Measurements from ENCODE around the gene OPRD1.
"Not testable (repeated sequence)": the region's sequence is repeated elsewhere in the genome, so short reads cannot be mapped to it uniquely, and the experiment has no call there.

OPRD1 gene

DNA sequence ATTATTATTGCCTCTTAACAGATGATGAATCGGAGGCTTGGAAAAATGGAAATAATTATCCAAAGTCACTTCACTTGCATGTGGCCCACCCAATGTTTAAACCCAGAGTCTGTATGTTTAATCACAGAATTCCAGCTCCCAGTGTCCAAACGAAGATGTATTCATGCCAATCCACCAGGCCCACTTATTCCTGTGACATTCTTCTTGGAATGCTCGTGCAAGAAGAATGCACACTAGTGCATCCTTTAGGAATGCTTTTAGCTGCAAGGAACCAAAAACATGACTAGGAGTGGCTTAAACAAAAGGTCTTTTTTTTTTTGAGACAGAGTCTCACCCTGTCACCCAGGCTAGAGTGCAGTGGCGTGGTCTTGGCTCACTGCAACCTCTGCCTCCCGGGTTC is 8.9 kb upstream of the OPRD1 start:
- no peak for DNase-seq

DNA sequence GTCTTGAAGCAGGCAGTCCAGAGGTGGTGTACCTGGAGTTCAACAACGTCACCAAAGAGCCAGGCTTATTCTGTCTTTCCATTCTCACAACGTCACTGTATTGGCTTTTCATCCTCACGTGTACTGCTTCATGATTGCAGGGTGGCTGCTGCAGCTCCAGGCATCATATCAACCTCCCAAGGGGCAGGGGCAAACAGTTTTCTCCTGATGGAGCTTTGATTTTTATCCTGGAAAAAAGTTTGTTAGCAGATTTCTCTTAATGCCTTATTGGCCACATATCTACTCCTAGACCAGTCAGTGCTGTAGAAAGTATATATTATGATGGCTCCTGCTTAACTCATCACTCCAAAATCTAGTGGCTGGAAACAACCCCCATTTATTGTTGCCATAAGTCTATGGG is 8.3 kb upstream of the OPRD1 start:
- no peak for DNase-seq

DNA sequence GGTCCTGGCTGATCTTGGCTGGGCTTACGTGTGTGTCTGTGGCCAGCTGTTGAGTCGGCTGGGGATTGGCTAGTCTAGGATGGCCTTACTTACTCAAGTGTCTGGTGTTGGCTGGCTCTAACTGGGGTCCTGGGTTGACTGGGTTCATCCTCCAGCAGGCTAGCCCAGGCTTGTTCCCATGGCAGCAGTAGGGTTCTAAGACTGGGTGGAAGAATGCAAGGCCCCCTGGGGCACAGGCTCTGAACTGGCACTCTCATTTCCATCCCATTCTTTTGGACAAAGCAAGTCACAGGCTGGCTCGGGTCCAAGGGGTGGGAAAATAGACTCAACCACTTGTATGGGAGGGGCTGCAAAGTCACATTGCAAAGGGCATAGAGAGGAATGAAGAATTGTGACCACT is 7.9 kb upstream of the OPRD1 start:
- no peak for DNase-seq

DNA sequence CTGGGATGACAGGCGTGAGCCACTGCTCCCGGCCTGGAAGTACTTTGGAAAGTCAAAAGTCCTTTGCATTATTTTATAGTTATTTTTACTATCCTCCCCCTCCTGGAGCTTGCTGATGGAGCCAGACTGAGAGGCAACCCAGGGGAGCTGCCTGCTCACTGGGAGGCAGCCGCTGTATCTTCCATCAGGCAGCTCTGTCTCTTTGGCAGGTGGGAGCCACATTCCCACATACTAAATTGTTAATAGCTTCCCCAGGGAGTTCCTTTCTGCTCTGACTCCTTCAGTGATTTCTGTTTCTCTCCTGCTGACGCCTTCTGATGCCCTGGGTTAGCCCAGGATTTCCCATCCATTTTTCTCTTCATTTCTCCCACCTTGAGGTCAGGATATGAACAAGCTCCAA is 4.9 kb upstream of the OPRD1 start:
- DNase-seq: no peak

DNA sequence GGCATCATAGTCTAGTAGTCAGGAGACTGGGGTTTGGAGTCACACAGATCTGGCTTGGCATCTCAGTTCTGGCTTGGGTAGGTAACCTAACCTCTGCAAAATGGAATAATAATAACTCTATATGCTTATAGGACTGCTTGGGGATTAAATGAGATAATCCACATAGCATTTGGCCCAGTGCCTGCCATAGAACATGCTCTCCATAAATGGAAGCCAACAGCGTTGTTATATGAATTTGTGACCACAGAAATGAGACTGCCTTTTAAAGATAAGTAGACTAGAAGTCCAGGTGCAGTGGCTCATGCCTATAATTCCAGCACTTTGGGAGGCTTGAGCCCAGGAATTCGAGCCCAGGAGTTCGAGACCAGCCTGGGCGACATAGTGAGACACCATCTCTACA is 4.0 kb upstream of the OPRD1 start:
- no peak for DNase-seq

DNA sequence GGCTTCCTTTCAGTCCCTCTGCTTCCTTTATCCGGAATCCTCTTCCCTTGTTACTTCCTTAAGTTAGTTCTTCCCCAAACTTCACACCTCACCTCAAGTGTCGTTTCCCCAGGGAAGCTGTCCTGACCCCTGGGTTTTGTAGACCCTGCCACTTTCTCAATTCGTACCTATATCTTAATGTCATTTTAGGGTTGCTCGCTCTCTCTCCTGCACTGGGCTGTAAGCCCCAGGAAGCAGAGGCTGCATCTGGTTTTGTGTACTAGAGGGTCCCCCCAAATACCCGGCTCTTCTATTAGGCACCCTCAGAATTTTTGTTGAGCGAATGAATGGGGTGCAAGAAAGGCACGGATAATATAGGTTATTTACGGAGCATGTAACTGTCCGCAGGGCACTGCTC is 603 bp upstream of the OPRD1 start:
- no peak for DNase-seq

DNA sequence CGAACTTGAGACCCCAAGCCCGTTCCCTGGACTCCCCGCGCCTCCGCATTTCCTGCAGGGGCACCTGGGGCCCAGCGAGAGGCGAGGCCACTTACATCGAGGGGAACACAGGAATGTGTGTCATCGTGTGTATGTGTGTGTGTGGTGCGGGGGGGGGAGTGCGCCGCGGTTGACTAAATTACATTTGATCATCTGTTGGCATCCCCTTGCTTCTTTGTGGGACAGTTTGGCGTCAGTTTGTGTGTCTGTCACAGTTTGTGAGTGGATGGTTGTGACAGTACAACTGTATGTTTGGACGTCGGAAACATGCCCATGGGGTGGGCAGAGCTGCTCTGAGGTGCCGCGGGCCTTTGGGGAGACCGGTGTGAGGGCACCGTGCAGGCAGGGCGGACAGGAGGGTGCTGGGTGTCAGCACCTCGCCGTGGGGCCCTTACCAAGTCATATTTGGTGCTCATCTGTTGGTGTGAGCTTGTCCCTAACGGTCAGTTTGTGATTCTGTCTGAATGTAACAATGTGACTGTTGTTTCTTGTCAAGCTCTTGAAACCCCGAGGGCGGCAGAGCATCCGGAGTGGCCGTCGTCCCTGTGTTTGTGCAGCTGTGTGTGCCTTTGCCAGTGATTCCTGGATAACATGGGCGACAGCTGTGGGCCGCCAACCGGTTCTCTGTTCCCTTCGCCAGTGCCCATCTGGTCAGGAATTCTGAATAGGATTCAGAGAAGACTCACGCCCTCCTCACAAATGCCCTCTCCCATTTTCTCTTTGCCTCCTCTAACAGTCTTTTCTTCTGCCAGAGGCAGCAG is 899 bp downstream of the OPRD1 start:
- DNase-seq: no peak

DNA sequence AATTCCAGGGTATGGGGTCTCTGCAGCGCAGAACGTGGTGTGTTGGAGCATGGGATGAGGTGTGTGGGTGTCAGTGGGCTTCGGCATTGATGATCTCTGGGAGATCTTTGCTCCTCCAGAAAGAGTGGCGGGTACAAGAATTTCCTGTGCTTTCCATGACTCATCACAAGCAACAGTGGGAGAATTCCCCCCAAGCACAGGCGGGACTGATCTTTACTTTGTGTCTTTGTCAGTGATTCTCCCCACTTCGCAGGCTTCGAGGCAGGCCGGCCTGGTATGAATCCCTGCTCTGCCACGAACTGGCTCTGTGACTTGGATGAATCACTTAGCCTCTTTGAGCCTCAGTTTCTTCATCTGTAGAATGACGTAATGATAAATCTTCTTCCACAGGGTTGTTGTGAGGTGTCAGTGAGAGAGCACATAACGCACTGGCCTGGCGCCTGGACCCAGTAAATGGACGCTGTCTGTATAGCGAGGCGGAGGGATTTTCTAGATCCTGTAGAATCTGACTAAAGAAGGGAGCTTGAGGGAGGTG is 2.0 kb downstream of the OPRD1 start:
- DNase-seq: no peak

DNA sequence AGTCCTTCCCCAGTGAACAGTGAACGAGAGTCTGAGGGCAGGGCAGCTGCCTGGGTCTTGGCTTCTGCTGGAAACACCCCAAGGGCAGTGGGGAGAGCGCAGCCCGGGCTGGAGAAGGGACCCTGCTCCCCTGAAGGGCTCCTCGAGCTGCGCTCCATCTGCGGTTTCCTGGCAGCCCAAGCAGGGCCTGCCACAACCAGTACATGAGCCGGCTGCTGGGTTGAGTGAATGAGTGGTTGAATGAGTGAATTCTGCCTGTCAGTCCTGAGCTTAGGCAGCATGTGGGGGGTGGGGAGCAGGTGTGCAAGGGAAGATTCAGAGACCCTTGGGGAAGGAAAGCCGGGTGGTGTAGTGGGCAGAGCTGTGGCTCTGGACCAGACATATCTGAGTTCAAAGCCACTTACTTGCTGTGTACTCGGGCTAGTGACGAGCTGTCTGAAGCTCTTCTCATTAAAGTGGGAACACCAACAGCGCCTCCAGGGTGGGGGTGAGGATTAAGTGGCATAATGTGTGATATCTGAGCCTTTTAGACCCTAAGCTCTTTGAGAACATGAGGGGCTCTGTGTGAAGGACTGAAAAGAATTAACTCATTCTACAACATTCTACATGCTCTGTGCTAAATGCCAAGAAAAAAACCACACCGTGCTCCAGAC is 3.7 kb downstream of the OPRD1 start:
- DNase-seq: no peak

DNA sequence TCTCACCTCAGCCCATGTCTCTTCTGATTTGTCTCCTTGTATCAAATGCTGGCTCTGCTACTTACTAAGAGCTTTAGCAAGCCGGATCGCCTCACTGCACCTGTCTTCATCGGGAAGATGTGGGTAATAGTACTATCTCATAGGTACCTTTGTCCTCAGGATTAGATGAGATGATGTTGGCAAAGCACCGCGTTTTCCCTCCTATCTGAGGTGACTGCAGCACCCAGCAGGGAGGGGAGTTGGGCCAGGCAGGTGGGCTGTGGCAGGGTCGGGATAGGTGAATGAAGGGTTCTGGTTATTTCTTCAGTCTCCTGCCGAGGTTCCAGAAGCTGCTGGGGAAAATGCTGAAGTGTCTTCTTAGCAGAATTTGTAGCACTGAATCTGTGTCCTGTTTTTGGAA is 5.2 kb downstream of the OPRD1 start:
- no peak for DNase-seq

DNA sequence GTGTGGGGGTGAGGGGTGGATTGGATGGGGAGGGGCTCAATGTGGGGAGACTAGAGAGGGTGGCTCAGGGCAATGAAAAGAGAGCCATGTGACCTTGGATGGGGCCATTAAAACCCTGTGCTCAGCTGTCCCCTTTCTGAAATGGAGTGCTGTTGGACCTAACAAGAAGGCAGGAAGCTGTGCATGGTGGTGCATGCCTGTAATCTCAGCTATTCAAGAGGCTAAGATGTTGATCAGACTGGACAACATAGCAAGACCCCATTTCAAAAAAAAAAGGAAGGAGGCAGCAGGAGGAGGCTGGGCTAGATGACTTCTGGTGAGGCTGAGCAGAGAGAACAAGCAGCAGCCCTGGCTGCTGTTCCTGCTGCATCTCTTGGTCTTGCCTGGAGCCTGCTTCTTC is 7.0 kb downstream of the OPRD1 start:
- DNase-seq: no peak

DNA sequence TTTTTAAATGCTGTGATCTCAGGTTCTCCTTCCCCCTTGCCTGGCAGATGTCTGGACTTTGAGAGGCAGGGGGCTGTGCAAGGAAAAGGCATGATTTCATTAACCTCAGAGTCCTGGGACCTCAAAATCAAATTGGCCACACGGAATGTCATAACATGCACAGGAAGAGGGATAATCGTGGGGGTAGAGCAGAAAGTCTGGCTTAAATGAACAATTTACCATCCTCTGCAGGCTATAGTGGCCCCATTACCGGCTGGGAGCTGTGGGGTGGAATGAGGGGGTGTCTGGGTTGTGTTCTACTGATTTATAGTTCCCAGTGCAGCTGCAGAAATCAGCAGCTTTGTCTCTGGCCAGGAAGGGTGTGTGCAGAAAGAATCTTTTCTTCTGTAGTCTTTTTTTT is 10.8 kb downstream of the OPRD1 start:
- DNase-seq: no peak

DNA sequence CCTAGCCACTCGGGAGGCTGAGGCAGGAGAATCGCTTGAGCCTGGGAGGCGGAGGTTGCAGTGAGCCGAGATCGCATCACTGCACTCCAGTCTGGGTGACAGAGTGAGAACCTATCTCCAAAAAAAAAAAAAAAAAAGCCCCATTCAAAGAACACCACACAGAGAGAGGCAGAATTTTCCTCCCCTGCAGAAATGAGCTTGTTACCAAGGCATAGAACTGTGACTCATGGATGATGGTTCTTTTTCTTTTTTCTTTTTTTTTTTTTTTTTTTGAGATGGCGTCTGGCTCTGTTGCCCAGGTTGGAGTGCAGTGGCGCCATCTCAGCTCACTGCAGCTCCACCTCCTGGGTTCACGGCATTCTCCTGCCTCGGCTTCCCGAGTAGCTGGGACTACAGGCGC is 12.1 kb downstream of the OPRD1 start:
- DNase-seq: not testable (repeated sequence)

DNA sequence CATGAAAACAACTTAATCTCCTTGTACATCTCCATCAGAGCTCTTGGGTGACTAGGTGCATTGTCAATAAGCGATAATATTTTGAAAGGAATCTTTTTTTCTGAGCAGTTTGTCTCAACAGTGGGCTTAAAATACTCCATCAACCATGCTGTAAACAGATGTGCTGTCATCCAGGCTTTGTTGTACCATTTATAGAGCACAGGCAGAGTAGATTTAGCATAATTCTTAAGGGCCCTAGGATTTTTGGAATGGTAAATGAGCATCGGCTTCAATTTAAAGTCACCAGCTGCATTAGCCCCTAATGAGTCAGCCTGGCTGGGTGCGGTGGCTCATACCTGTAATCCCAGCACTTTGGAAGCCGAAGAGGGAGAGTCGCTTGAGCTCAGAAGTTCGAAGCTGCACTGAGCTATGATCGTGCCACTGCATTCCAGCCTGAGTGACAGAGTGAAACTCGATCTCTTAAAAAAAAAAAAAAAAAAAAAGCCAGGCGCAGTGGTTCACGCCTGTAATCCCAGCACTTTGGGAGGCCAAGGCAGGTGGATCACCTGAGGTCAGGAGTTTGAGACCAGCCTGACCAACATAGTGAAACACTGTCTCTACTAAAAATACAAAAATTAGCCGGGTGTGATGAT is 16.4 kb downstream of the OPRD1 start:
- not testable (repeated sequence) for DNase-seq

DNA sequence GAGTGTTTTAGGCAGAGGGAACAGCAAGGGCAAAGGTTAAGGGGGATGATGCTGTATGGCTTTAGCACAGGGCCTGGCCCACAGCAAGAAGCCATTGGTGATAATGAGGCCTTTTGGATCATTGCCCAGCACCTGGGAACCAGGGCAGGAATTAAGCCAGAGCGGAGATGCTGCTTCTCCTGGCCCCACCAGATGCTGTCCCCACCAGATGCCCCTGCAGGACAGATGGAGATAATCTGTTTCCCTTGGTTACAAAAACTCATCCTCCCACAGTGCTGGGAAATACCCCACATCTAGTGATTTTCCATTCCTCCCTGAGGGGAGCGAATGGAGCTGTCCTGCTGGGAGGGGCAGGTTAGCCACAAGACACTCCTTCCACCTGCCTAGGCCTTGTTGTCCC is 18.8 kb downstream of the OPRD1 start:
- DNase-seq: no peak

DNA sequence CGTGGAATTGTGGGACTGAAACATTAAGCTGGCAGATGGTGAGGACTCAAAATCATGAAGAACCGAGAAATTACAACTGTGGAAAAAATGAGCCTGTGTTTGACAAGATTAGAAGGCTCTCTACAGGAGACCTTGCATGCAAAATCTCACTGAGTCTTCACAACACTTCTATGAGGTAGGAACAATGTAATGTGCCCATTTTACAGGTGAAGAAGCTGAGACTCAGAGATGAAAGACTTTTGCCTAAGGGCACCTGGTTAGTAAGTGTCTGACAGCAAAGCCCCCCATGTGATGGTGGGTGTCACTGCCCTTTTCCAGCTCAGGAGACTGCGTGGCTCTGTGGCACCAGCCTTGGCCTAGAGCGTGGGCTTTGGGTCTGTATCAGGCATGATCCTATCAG is 21.0 kb downstream of the OPRD1 start:
- no peak for DNase-seq

DNA sequence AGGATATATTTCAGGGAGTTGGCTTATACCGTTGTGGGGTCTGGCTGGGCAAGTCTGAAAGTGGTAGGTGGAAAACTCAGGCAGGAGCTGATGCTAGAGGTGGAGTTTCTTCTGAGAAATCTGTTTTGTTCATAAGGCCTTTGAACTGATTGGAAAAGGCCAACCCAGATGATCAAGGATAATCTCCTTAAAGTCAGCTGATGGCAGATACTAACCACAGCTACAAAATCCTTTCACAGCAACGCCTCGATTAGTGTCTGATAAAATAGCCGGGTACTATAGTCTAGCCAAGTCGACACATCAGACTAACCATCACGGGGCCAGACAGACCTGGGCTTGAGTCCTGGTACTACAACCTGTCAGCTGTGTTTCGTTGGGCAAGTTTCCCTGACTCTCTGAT is 21.4 kb downstream of the OPRD1 start:
- DNase-seq: no peak

DNA sequence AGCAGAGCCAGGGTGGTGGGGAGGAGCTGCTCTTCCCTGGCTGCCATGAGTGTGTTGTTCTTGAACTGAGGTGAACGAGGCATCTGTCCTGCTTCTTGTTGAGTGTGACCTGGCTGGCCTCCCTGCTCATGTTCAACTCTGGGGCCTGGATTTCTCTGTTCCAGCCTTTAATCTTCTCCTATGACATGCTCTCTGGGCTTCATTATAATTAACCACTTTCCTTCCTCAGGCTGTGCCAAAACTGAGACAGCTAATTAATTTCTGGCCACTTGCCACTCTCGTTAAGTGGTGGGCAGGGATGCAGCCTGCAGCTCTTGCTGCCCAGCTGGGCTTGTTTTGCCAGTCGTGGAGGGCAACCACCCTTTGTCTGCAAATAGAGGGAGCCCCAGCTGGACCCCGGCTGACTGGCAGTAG is 23.3 kb downstream of the OPRD1 start:
- DNase-seq: no peak

DNA sequence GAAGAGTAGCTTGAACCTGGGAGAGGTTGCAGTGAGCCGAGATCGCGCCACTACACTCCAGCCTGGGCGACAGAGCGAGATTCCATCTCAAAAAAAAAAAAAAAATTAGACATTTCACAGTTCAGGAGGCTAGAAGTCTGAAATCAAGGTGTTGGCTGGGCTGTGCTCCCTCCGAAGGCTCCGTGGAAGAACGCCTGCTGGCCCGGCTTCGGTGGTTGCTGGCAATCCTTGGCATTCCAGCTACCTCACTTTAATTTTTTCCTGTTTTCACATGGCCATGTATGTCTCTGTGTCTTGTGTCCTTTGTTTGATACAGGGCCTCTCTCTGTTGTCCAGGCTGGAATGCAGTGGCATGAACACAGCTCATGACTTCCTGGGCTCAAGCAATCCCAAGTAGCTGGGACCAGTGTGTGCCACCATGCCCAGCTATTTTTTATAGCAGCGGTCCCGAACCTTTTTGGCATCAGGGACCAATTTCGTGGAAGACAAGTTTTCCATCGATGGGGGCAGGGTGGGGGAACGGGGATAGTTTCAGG is 24.5 kb downstream of the OPRD1 start:
- DNase-seq: no peak

DNA sequence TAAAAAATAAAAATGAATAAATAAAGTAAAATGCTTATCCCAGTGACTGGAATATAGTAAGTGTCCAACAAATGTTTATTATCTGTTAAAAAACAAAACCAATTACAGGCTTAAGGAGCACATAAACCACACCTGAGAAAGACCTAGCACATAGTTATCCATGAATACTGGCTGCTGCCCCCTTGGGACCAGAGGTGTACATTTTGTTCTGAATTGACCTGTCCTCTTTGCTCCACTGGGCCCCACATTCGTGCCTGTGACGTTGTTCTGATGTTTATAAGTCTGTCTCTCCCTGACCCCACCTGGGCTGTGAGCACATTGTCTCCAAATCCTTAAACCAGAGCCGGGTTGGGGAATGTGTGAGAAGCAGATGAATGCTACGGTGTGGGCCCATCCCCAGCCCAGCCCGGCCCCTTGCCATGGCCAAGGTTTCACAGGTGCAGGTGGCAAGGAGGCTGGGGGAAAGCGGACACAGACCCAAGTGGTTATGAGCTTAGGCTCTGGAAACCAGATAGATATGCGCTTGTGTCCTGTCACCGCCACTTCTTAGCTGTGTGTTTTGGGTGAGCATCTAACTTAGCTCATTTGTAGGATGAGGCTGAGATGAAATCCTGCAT is 29.1 kb downstream of the OPRD1 start:
- DNase-seq: no peak

DNA sequence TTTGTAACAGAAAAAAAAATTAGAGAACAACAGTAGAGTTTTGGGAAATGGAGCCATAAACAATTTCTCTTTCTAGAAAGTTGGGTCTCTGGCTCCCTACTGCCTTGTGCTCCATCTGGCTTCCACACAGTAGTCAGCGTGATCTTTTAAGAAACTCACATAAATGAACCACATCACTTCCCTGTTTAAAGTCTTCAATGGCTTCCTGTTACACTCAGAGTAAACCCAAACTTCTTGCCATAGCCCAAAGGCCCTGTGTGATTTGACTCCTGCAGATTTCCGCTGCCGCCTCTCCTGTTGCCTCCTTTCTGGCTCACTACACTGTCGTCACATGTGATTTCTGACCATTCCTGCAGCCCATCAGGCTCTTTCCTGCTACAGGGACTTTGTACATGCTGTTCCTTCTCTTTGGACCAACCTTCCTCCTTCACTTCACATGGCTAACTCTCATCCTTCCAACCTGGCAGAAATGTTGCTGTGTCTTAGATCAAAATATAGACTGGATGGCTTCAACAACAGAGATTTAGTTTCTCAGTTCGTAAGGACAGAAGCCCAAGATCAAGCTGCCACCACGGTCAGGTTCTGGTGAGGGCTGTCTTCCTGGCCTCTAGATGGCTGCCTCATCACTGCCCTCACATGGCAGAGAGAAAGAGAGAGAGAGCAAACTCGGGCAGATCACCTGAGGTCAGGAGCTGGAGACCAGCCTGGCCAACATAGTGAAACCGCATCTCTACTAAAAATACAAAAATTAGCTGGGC is 34.0 kb downstream of the OPRD1 start:
- DNase-seq: no peak

DNA sequence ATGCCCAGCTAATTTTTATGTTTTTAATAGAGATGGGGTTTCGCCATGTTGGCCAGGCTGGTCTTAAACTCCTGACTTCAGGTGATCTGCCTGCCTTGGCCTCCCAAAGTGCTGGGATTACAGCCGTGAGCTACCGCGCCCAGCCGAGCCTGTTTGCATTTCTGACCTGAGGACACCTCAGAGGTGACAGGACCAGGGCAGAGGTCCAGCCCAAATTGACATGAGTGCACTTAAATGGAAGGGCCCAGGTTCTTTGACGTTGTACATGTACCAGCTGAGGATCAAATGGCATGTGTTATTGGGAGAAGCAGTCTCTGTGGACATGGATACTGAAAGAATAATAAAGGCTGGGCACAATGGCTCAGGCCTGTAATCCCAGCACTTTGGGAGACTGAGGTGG is 35.2 kb downstream of the OPRD1 start:
- DNase-seq: not testable (repeated sequence)

DNA sequence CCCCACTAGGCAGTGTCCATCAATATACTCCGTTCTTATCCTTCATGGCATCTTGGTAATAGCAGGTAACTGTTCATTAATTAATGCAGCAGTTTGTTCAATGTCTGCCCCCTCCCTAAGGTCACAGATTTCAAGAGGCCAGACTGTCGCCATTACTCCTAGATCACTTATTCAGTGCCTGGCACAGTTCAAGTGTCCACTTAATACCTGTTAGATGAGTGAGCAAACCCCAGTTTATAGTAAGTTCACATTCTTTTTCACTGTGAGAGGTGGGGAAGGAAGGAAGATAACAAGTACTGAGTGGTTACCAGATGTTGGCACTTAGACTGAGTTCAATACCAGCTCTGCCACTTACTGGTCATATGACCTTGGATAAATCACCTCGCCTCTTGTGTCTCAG is 36.4 kb downstream of the OPRD1 start:
- no peak for DNase-seq
